IMR-90 (cell line): ENCODE data around the gene PLCB3. TPM values are rescaled to one million over a fixed set of nuclear protein-coding genes. Genes with fewer than 3 reads are reported as not detected.

ENCODE experiments used
- ATAC-seq: fragments of 200-7000 bp; cut with Tn5 transposase; 2 replicates; pipeline ENCODE4 v1.9.1; 2020; ENCODE audit warnings: low read depth, mild to moderate bottlenecking, moderate library complexity
- BruUV-seq: library from RNA; stranded (reverse); fragments of 400-500 nt; replicated peaks from 2 replicates; lab custom pipeline; 2021; lab: Mats Ljungman, UMichigan
- CTCF ChIA-PET: fragments of 300-600 bp; formaldehyde crosslinking; extraction: SDS; loops from one replicate; lab custom pipeline; 2021; ENCODE audit warnings: antibody characterized with exemption; lab: Yijun Ruan, JAX
- POLR2A ChIA-PET: fragments of 300-600 bp; sonication (Branson Sonifier 250); formaldehyde crosslinking; loops from one replicate; lab custom pipeline; 2022; ENCODE audit warnings: antibody characterized with exemption; ENCODE audit not compliant: unreplicated experiment; lab: Charles Lee
- DNase-seq: peaks from one replicate; pipeline ENCODE4 v3.0.0; 2013
- H2AFZ ChIP-seq: replicated peaks from 2 replicates; pipeline ENCODE3; 2013; ENCODE audit warnings: low read length, mild to moderate bottlenecking; ENCODE audit not compliant: poor library complexity
- H2AK5ac ChIP-seq: 2 replicates; pipeline ENCODE4 v1.6.1; 2013; ENCODE audit warnings: low read depth, low read length, inconsistent platforms
- H2AK9ac ChIP-seq: replicated peaks from 2 replicates; pipeline ENCODE3; 2013; ENCODE audit warnings: mild to moderate bottlenecking, low read depth, low read length, moderate library complexity; ENCODE audit not compliant: poor library complexity
- H2BK120ac ChIP-seq: 2 replicates; pipeline ENCODE4 v1.6.1; 2013; ENCODE audit warnings: low read depth, low read length, inconsistent platforms
- H2BK15ac ChIP-seq: 3 replicates; pipeline ENCODE4 v1.6.1; 2013; ENCODE audit warnings: low read depth, low read length, inconsistent platforms
- H2BK20ac ChIP-seq: 2 replicates; pipeline ENCODE4 v1.6.1; 2013; ENCODE audit warnings: low read depth, mild to moderate bottlenecking, inconsistent platforms, low read length, moderate library complexity
- H2BK5ac ChIP-seq: 2 replicates; pipeline ENCODE4 v1.6.1; 2013; ENCODE audit warnings: mild to moderate bottlenecking, low read depth, low read length, inconsistent platforms; ENCODE audit not compliant: poor library complexity, severe bottlenecking
- H3K14ac ChIP-seq: replicated peaks from 2 replicates; pipeline ENCODE4 v1.6.1; 2013; ENCODE audit warnings: low read depth, low read length, inconsistent platforms
- H3K18ac ChIP-seq: 2 replicates; pipeline ENCODE4 v1.6.1; 2013; ENCODE audit warnings: low read depth, low read length, control low read depth
- H3K23ac ChIP-seq: 2 replicates; pipeline ENCODE4 v1.6.1; 2013; ENCODE audit warnings: low read depth, low read length, inconsistent platforms
- H3K27ac ChIP-seq: 2 replicates; pipeline ENCODE4 v1.5.1; 2013; ENCODE audit warnings: mild to moderate bottlenecking, control low read depth, low read length; ENCODE audit not compliant: insufficient read depth
- H3K27me3 ChIP-seq: 2 replicates; pipeline ENCODE4 v1.6.1; 2013; ENCODE audit warnings: low read length; ENCODE audit not compliant: control insufficient read depth, insufficient read depth
- H3K36me3 ChIP-seq: 2 replicates; pipeline ENCODE4 v1.6.1; 2013; ENCODE audit warnings: low read length, mixed read lengths; ENCODE audit not compliant: control insufficient read depth, insufficient read depth
- H3K4ac ChIP-seq: 2 replicates; pipeline ENCODE4 v1.6.1; 2013; ENCODE audit warnings: low read depth, low read length, inconsistent platforms
- H3K4me1 ChIP-seq: 2 replicates; pipeline ENCODE4 v1.6.1; 2013; ENCODE audit warnings: low read length, mixed read lengths; ENCODE audit not compliant: control insufficient read depth, insufficient read depth
- H3K4me2 ChIP-seq: 2 replicates; pipeline ENCODE4 v1.6.1; 2013; ENCODE audit warnings: low read depth, mild to moderate bottlenecking, control low read depth, low read length, moderate library complexity
- H3K4me3 ChIP-seq: 2 replicates; pipeline ENCODE4 v1.5.1; 2013; ENCODE audit warnings: low read depth, mild to moderate bottlenecking, control low read depth, low read length, moderate library complexity; ENCODE audit not compliant: insufficient read depth
- H3K56ac ChIP-seq: 2 replicates; pipeline ENCODE4 v1.6.1; 2013; ENCODE audit warnings: low read length, inconsistent platforms; ENCODE audit not compliant: insufficient read depth; ENCODE audit errors: extremely low read depth
- H3K79me1 ChIP-seq, 2 experiments: 2 replicates each; pipeline ENCODE4 v1.6.1; 2013; ENCODE audit warnings: low read length in 2 of 2, inconsistent platforms in 1 of 2, low read depth in 1 of 2
- H3K9ac ChIP-seq: 2 replicates; pipeline ENCODE4 v1.6.1; 2013; ENCODE audit warnings: low read depth, low read length, control low read depth
- H3K9me1 ChIP-seq: 2 replicates; pipeline ENCODE4 v1.6.1; 2013; ENCODE audit warnings: low read length, inconsistent platforms; ENCODE audit not compliant: insufficient read depth
- H3K9me3 ChIP-seq: 2 replicates; pipeline ENCODE4 v1.6.1; 2013; ENCODE audit warnings: low read length; ENCODE audit not compliant: control insufficient read depth, insufficient read depth
- H4K20me1 ChIP-seq: 2 replicates; pipeline ENCODE4 v1.6.1; 2013; ENCODE audit warnings: low read length, inconsistent platforms; ENCODE audit not compliant: insufficient read depth
- H4K5ac ChIP-seq: 2 replicates; pipeline ENCODE4 v1.6.1; 2013; ENCODE audit warnings: mild to moderate bottlenecking, low read depth, low read length, control low read depth
- H4K8ac ChIP-seq, 2 experiments: 2 replicates each; pipeline ENCODE4 v1.6.1; 2013; ENCODE audit warnings: low read depth in 2 of 2, low read length in 2 of 2, control low read depth in 1 of 2, inconsistent platforms in 1 of 2
- H4K91ac ChIP-seq: 2 replicates; pipeline ENCODE4 v1.6.1; 2013; ENCODE audit warnings: low read depth, low read length, inconsistent platforms; ENCODE audit not compliant: insufficient read depth
- CTCF ChIP-seq: conservative IDR thresholded peaks from 2 replicates; pipeline ENCODE4 v1.5.1; 2012; ENCODE audit warnings: mild to moderate bottlenecking, low read depth, low read length, improper control_type of control experiment
- SMC3 ChIP-seq: fragments of 150-350 bp; IDR thresholded peaks from 2 replicates; pipeline ENCODE4 v1.6.1; 2016; ENCODE audit warnings: low read depth, mild to moderate bottlenecking, antibody characterized with exemption, low read length, moderate library complexity
- WGBS, 2 experiments: methylation state at CpG; one replicate each; pipeline versions ENCODE4 v1.1.5 to v1.1.7; 2013; ENCODE audit warnings: missing lambda C conversion rate in 2 of 2; ENCODE audit not compliant: insufficient read length in 1 of 2; ENCODE audit errors: extremely low coverage in 2 of 2; 5-methylcytosine and 5-hydroxymethylcytosine counted together
- dilution Hi-C: fragments of 300-500 bp; cut with HindIII; formaldehyde crosslinking; loops from one replicate; pipeline ENCODE4 v1.14.3; 2018; ENCODE audit warnings: low sequenced_read_pairs; ENCODE audit not compliant: unreplicated experiment
- in situ Hi-C: fragments of 300-500 bp; cut with MboI; formaldehyde crosslinking; loops from 3 replicates; pipeline ENCODE4 v1.14.3; 2019; ENCODE audit warnings: low sequenced_read_pairs, inconsistent platforms, mixed read lengths
- intact Hi-C: fragments of 100-400 bp; cut with micrococcal nuclease; formaldehyde crosslinking; loops from 2 replicates; pipeline ENCODE4 v1.10.0; 2022
- polyA plus RNA-seq, 3 experiments: library from polyadenylated mRNA; depleted of rRNA; stranded (reverse); fragments of >200 nt; gene quantifications; 2 replicates each; pipeline ENCODE4 v1.2.3, GENCODE V29; 2012; ENCODE audit warnings: low replicate concordance in 1 of 3
- total RNA-seq: library from RNA; depleted of rRNA; stranded (reverse); fragments of >200 nt; gene quantifications from 2 replicates; pipeline ENCODE4 v1.2.3, GENCODE V29; 2012

PLCB3 gene
- total and polyA plus RNA-seq, 2 of the 4 experiments (the other 2 are of a cell fraction), result 23.9 to 24.9 TPM

- peak overlapping the region; percentile 86 to 97 for H4K8ac ChIP-seq
- H2AK9ac ChIP-seq, result peak overlapping the region; percentile 99
- dilution Hi-C loops (no loop called here), in situ Hi-C loops (no loop called here), intact Hi-C loops (no loop called here)
- H2BK120ac ChIP-seq, result peak overlapping the region; percentile 19; the same call in 1 of the 2 replicates
- WGBS, 2 experiments, result 0% methylated on average over 5 of the region's 26 CpGs; no CpG with 5 or more reads in 1 of the 2 experiments
- H3K79me1 ChIP-seq, result peaks cover 26 to 67% of the 10 kb centered on the region in 2 experiments
- H3K14ac ChIP-seq, result peak overlapping the region; percentile 90
- H2BK5ac ChIP-seq, result peak overlapping the region; percentile 62
- H4K91ac ChIP-seq, result peak overlapping the region; percentile 94
- peak overlapping the region; percentile 54 for H3K27ac ChIP-seq
- ATAC-seq (peak; percentile 19), DNase-seq (no peak)
- TSS peak; percentile 56 for BruUV-seq
- no peaks in the 10 kb centered on the region; the same call in 1 of the 2 replicates for H4K20me1 ChIP-seq
- H3K27me3 ChIP-seq, result no peaks in the 10 kb centered on the region
- ChIA-PET POLR2A (interaction anchor here (0.5 kb wide), 1 partner anchor 74 kb away, joined by 3 read pairs; no protein-coding TSS in a partner anchor), CTCF (interaction anchor here (0.6 to 0.9 kb wide), 2 partner anchors 35 to 74 kb away, joined by 3 read pairs; no protein-coding TSS in a partner anchor)
- H3K4me2 ChIP-seq, result peak overlapping the region; percentile 94
- peaks cover 19% of the 10 kb centered on the region for H3K9me1 ChIP-seq
- H3K56ac ChIP-seq, result peak overlapping the region; percentile 73
- H3K36me3 ChIP-seq, result peaks cover 5% of the 10 kb centered on the region
- no peak overlapping the region; the same call in 1 of the 2 replicates for H3K18ac ChIP-seq
- peak overlapping the region; percentile 62 for H3K9ac ChIP-seq
- H3K4me1 ChIP-seq, result peaks cover 20% of the 10 kb centered on the region
- H2BK20ac ChIP-seq, result no peak overlapping the region
- H3K4me3 ChIP-seq, result peak overlapping the region; percentile 95
- no peaks in the 10 kb centered on the region for H3K9me3 ChIP-seq
- peak overlapping the region; percentile 92 for H3K4ac ChIP-seq
- no peak overlapping the region for H2BK15ac ChIP-seq
- peak overlapping the region; percentile 58 for H4K5ac ChIP-seq
- TF ChIP-seq CTCF (no peak), SMC3 (no peak)
- peak overlapping the region; percentile 94 for H2AK5ac ChIP-seq
- H2AFZ ChIP-seq, result peak overlapping the region; percentile 99
- peak overlapping the region; percentile 68 for H3K23ac ChIP-seq
These were observed 24.8 kb upstream of the PLCB3 start for GRCh38 chr11:64226507-64227051.
